Measurements from ENCODE around the gene XPOT. TPM values are rescaled to one million over a fixed set of nuclear protein-coding genes. Genes with fewer than 3 reads are reported as not detected.

XPOT gene
- total and polyA plus RNA-seq, 4 donors: 16.7 to 44.8 (median 23.8) TPM

DNA sequence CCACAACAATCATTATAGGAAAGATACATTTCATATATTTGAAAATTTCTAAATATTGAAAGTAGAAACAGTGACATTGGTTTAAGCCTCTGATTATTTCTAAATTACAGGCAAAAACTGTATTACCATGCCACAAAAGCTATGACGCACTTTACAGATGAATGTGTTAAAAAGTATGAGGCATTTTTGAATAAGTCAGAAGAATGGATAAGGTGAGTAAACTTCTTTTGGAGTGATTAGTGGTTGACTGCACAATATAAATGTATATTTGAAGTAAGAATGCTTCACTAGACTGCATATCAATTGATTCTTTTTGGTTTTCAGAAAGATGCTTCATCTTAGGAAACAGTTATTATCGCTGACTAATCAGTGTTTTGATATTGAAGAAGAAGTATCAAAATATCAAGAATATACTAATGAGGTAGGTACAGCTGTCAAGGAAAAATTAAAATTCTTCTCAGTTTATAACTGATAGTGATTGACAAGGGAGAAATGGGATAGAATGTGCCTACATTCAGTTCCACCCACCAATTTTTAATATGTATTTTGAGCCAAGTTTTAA, 92.7 kb downstream of the XPOT start:
- no peak overlapping the region for H3K27ac ChIP-seq (ENCODE audit: low read depth in 1 of 2, low read length in 2 of 2)
- TF ChIP-seq SP1 (IDR thresholded peaks at IDR 0.05) (no peak), YY1 (IDR thresholded peaks at IDR 0.05) (no peak), GABPA (IDR thresholded peaks at IDR 0.05 in 1 of 2, conservative IDR thresholded peaks at IDR 0.05 in 1 of 2) (no peak), JUND (IDR thresholded peaks at IDR 0.05) (no peak), EGR1 (IDR thresholded peaks at IDR 0.05; ENCODE audit: low read depth in 2 of 2) (no peak), HNF4A (conservative IDR thresholded peaks at IDR 0.05) (no peak), NR2F2 (IDR thresholded peaks at IDR 0.05) (no peak)
- peaks cover 12 to 48% (median 44%) of the 10 kb centered on the region in 4 donors for H3K36me3 ChIP-seq (ENCODE audit: control insufficient read depth in 4 of 4, insufficient read depth in 3 of 4, low read depth in 1 of 4, low read length in 3 of 4)
- H3K9me3 ChIP-seq (ENCODE audit: control insufficient read depth in 4 of 4, low read length in 3 of 4): no peaks in the 10 kb centered on the region
- DNase-seq (ENCODE audit: low spot score): no peak
- no peak overlapping the region for H3K4me3 ChIP-seq (ENCODE audit: low read depth in 1 of 3, low read length in 3 of 3)
- WGBS: 98% methylated on average over 2 of the region's 2 CpGs
- no peak overlapping the region for H3K9ac ChIP-seq (ENCODE audit: low read depth in 1 of 2, low read length in 2 of 2)
- H3K4me1 ChIP-seq (ENCODE audit: control insufficient read depth in 4 of 4, insufficient read depth in 4 of 4, low read length in 3 of 4): no peaks in the 10 kb centered on the region
- H3K27me3 ChIP-seq (ENCODE audit: control insufficient read depth in 4 of 4, insufficient read depth in 4 of 4, low read length in 3 of 4): no peaks in the 10 kb centered on the region

DNA sequence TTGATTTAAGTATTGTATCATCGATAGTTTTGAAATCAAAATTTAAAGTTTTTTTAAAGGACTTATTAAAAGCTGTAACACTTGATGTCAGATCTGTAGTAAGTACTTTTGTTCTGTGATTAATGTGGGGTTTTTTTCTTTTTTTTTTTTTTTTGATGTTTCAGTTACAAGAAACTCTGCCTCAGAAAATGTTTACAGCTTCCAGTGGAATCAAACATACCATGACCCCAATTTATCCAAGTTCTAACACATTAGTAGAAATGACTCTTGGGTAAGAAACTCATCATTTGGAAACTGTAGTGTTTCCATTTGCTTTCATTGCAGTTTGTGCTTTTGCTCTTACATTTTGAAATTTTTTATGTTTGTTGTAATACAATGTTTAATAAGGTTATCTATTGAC, 93.3 kb downstream of the XPOT start:
- 89% methylated on average over 1 of the region's 1 CpG for WGBS
- H3K36me3 ChIP-seq (ENCODE audit: control insufficient read depth in 4 of 4, insufficient read depth in 3 of 4, low read depth in 1 of 4, low read length in 3 of 4): peaks cover 12 to 47% (median 42%) of the 10 kb centered on the region in 4 donors
- TF ChIP-seq YY1 (IDR thresholded peaks at IDR 0.05) (no peak), SP1 (IDR thresholded peaks at IDR 0.05) (no peak), TAF1 (conservative IDR thresholded peaks at IDR 0.05) (no peak), GABPA (IDR thresholded peaks at IDR 0.05 in 1 of 2, conservative IDR thresholded peaks at IDR 0.05 in 1 of 2) (no peak), NR2F2 (IDR thresholded peaks at IDR 0.05) (no peak), HNF4G (IDR thresholded peaks at IDR 0.05) (no peak), JUND (IDR thresholded peaks at IDR 0.05) (no peak), RXRA (IDR thresholded peaks at IDR 0.05) (no peak), EGR1 (IDR thresholded peaks at IDR 0.05; ENCODE audit: low read depth in 2 of 2) (no peak), RAD21 (IDR thresholded peaks at IDR 0.05) (no peak)
- TF ChIP-seq, protein P1, sequence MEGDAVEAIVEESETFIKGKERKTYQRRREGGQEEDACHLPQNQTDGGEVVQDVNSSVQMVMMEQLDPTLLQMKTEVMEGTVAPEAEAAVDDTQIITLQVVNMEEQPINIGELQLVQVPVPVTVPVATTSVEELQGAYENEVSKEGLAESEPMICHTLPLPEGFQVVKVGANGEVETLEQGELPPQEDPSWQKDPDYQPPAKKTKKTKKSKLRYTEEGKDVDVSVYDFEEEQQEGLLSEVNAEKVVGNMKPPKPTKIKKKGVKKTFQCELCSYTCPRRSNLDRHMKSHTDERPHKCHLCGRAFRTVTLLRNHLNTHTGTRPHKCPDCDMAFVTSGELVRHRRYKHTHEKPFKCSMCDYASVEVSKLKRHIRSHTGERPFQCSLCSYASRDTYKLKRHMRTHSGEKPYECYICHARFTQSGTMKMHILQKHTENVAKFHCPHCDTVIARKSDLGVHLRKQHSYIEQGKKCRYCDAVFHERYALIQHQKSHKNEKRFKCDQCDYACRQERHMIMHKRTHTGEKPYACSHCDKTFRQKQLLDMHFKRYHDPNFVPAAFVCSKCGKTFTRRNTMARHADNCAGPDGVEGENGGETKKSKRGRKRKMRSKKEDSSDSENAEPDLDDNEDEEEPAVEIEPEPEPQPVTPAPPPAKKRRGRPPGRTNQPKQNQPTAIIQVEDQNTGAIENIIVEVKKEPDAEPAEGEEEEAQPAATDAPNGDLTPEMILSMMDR (IDR thresholded peaks at IDR 0.05; ENCODE audit: low read depth, low read length, missing input control): no peak
- TF ChIP-seq, protein P2, sequence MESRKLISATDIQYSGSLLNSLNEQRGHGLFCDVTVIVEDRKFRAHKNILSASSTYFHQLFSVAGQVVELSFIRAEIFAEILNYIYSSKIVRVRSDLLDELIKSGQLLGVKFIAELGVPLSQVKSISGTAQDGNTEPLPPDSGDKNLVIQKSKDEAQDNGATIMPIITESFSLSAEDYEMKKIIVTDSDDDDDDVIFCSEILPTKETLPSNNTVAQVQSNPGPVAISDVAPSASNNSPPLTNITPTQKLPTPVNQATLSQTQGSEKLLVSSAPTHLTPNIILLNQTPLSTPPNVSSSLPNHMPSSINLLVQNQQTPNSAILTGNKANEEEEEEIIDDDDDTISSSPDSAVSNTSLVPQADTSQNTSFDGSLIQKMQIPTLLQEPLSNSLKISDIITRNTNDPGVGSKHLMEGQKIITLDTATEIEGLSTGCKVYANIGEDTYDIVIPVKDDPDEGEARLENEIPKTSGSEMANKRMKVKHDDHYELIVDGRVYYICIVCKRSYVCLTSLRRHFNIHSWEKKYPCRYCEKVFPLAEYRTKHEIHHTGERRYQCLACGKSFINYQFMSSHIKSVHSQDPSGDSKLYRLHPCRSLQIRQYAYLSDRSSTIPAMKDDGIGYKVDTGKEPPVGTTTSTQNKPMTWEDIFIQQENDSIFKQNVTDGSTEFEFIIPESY (IDR thresholded peaks at IDR 0.05): no peak
- TF ChIP-seq, protein P3, sequence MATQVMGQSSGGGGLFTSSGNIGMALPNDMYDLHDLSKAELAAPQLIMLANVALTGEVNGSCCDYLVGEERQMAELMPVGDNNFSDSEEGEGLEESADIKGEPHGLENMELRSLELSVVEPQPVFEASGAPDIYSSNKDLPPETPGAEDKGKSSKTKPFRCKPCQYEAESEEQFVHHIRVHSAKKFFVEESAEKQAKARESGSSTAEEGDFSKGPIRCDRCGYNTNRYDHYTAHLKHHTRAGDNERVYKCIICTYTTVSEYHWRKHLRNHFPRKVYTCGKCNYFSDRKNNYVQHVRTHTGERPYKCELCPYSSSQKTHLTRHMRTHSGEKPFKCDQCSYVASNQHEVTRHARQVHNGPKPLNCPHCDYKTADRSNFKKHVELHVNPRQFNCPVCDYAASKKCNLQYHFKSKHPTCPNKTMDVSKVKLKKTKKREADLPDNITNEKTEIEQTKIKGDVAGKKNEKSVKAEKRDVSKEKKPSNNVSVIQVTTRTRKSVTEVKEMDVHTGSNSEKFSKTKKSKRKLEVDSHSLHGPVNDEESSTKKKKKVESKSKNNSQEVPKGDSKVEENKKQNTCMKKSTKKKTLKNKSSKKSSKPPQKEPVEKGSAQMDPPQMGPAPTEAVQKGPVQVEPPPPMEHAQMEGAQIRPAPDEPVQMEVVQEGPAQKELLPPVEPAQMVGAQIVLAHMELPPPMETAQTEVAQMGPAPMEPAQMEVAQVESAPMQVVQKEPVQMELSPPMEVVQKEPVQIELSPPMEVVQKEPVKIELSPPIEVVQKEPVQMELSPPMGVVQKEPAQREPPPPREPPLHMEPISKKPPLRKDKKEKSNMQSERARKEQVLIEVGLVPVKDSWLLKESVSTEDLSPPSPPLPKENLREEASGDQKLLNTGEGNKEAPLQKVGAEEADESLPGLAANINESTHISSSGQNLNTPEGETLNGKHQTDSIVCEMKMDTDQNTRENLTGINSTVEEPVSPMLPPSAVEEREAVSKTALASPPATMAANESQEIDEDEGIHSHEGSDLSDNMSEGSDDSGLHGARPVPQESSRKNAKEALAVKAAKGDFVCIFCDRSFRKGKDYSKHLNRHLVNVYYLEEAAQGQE (IDR thresholded peaks at IDR 0.05): no peak

More for the DNA sequence above, 93.3 kb downstream of the XPOT start:
- Histone ChIP-seq H3K9ac (ENCODE audit: low read depth in 1 of 2, low read length in 2 of 2) (no peak overlapping the region), H3K4me3 (ENCODE audit: low read depth in 1 of 3, low read length in 3 of 3) (no peak overlapping the region), H3K9me3 (ENCODE audit: control insufficient read depth in 4 of 4, low read length in 3 of 4) (no peaks in the 10 kb centered on the region), H3K27ac (ENCODE audit: low read depth in 1 of 2, low read length in 2 of 2) (no peak overlapping the region), H3K4me1 (ENCODE audit: control insufficient read depth in 4 of 4, insufficient read depth in 4 of 4, low read length in 3 of 4) (no peaks in the 10 kb centered on the region), H3K27me3 (ENCODE audit: control insufficient read depth in 4 of 4, insufficient read depth in 4 of 4, low read length in 3 of 4) (no peaks in the 10 kb centered on the region)
- no peak for DNase-seq (ENCODE audit: low spot score)

All from liver (tissue), 9 donors.